ENCODE data around the gene KRT82.

KRT82 gene

GRCh38 chr12:52394836-52395405, 11.2 kb downstream of the KRT82 start:
- Histone ChIP-seq H3K79me2 (ENCODE audit: control insufficient read depth, insufficient read depth, low read length, poor library complexity) (no peaks in the 10 kb centered on the region), H4K8ac (ENCODE audit: low read depth, low read length) (no peak overlapping the region), H2BK120ac (ENCODE audit: insufficient read depth, low read length, poor library complexity) (no peak overlapping the region), H3K27ac (ENCODE audit: low read depth, low read length) (no peak overlapping the region), H2BK12ac (ENCODE audit: low read length) (no peak overlapping the region), H3K79me1 (ENCODE audit: low read length) (no peaks in the 10 kb centered on the region), H3K14ac (ENCODE audit: low read length) (no peak overlapping the region), H3K4ac (ENCODE audit: low read depth, low read length) (no peak overlapping the region), H3K36me3 (ENCODE audit: control insufficient read depth in 1 of 2, insufficient read depth in 2 of 2, low read length in 2 of 2) (no peaks in the 10 kb centered on the region), H3K9me3 (ENCODE audit: insufficient read depth, low read depth, low read length) (no peaks in the 10 kb centered on the region), H3K4me3 (ENCODE audit: low read depth, low read length) (no peak overlapping the region), H2AFZ (ENCODE audit: insufficient read depth, low read length, poor library complexity) (no peak overlapping the region), H3K27me3 (ENCODE audit: insufficient read depth, low read length) (no peaks in the 10 kb centered on the region), H2AK5ac (ENCODE audit: low read length) (no peak overlapping the region), H2BK5ac (ENCODE audit: low read depth, low read length, poor library complexity) (no peak overlapping the region), H3K4me1 (ENCODE audit: control insufficient read depth in 1 of 2, insufficient read depth in 2 of 2, low read length in 2 of 2) (peaks cover 0 to 5% of the 10 kb centered on the region in 2 experiments), H3K18ac (ENCODE audit: low read length) (no peak overlapping the region), H3K4me2 (ENCODE audit: low read length) (no peak overlapping the region), H4K12ac (ENCODE audit: low read depth, low read length) (no peak overlapping the region), H3K9ac (ENCODE audit: low read length) (no peak overlapping the region), H3K23ac (ENCODE audit: low read length) (no peak overlapping the region), H4K91ac (ENCODE audit: low read depth, low read length) (no peak overlapping the region)
- WGBS (ENCODE audit: extremely low coverage, insufficient coverage, insufficient read length), result no CpG with 5 or more reads among the region's 13 CpGs
- no peak for DNase-seq

- Histone ChIP-seq H2BK5ac (ENCODE audit: low read depth, low read length, poor library complexity) (no peak overlapping the region), H3K4me1 (ENCODE audit: control insufficient read depth in 1 of 2, insufficient read depth in 2 of 2, low read length in 2 of 2) (peaks cover 0 to 5% of the 10 kb centered on the region in 2 experiments), H2BK12ac (ENCODE audit: low read length) (no peak overlapping the region), H4K8ac (ENCODE audit: low read depth, low read length) (no peak overlapping the region), H2AK5ac (ENCODE audit: low read length) (no peak overlapping the region), H3K9me3 (ENCODE audit: insufficient read depth, low read depth, low read length) (no peaks in the 10 kb centered on the region), H3K18ac (ENCODE audit: low read length) (no peak overlapping the region), H3K9ac (ENCODE audit: low read length) (no peak overlapping the region), H3K27ac (ENCODE audit: low read depth, low read length) (no peak overlapping the region), H3K4me3 (ENCODE audit: low read depth, low read length) (no peak overlapping the region), H3K79me1 (ENCODE audit: low read length) (no peaks in the 10 kb centered on the region), H2AFZ (ENCODE audit: insufficient read depth, low read length, poor library complexity) (no peak overlapping the region), H3K36me3 (ENCODE audit: control insufficient read depth in 1 of 2, insufficient read depth in 2 of 2, low read length in 2 of 2) (no peaks in the 10 kb centered on the region), H3K79me2 (ENCODE audit: control insufficient read depth, insufficient read depth, low read length, poor library complexity) (no peaks in the 10 kb centered on the region), H3K4ac (ENCODE audit: low read depth, low read length) (no peak overlapping the region), H3K14ac (ENCODE audit: low read length) (no peak overlapping the region), H3K4me2 (ENCODE audit: low read length) (no peak overlapping the region), H3K27me3 (ENCODE audit: insufficient read depth, low read length) (no peaks in the 10 kb centered on the region), H2BK120ac (ENCODE audit: insufficient read depth, low read length, poor library complexity) (no peak overlapping the region), H4K12ac (ENCODE audit: low read depth, low read length) (no peak overlapping the region), H4K91ac (ENCODE audit: low read depth, low read length) (no peak overlapping the region), H3K23ac (ENCODE audit: low read length) (no peak overlapping the region)
- no CpG with 5 or more reads among the region's 7 CpGs for WGBS (ENCODE audit: extremely low coverage, insufficient coverage, insufficient read length)
- DNase-seq, result no peak
Observed at GRCh38 chr12:52392465-52393007, 13.6 kb downstream of the KRT82 start.

- Histone ChIP-seq H4K12ac (ENCODE audit: low read depth, low read length) (no peak overlapping the region), H3K18ac (ENCODE audit: low read length) (no peak overlapping the region), H2AFZ (ENCODE audit: insufficient read depth, low read length, poor library complexity) (no peak overlapping the region), H3K4me3 (ENCODE audit: low read depth, low read length) (no peak overlapping the region), H3K9me3 (ENCODE audit: insufficient read depth, low read depth, low read length) (no peaks in the 10 kb centered on the region), H3K4me2 (ENCODE audit: low read length) (no peak overlapping the region), H4K8ac (ENCODE audit: low read depth, low read length) (no peak overlapping the region), H3K9ac (ENCODE audit: low read length) (no peak overlapping the region), H3K79me2 (ENCODE audit: control insufficient read depth, insufficient read depth, low read length, poor library complexity) (no peaks in the 10 kb centered on the region), H2BK5ac (ENCODE audit: low read depth, low read length, poor library complexity) (no peak overlapping the region), H2AK5ac (ENCODE audit: low read length) (no peak overlapping the region), H2BK12ac (ENCODE audit: low read length) (no peak overlapping the region), H3K27ac (ENCODE audit: low read depth, low read length) (no peak overlapping the region), H4K91ac (ENCODE audit: low read depth, low read length) (no peak overlapping the region), H3K79me1 (ENCODE audit: low read length) (no peaks in the 10 kb centered on the region), H3K36me3 (ENCODE audit: control insufficient read depth in 1 of 2, insufficient read depth in 2 of 2, low read length in 2 of 2) (no peaks in the 10 kb centered on the region), H3K4me1 (ENCODE audit: control insufficient read depth in 1 of 2, insufficient read depth in 2 of 2, low read length in 2 of 2) (peaks cover 0 to 5% of the 10 kb centered on the region in 2 experiments), H3K27me3 (ENCODE audit: insufficient read depth, low read length) (no peaks in the 10 kb centered on the region), H2BK120ac (ENCODE audit: insufficient read depth, low read length, poor library complexity) (no peak overlapping the region), H3K23ac (ENCODE audit: low read length) (no peak overlapping the region), H3K4ac (ENCODE audit: low read depth, low read length) (no peak overlapping the region), H3K14ac (ENCODE audit: low read length) (no peak overlapping the region)
- WGBS (ENCODE audit: extremely low coverage, insufficient coverage, insufficient read length), result no CpG with 5 or more reads among the region's 4 CpGs
- DNase-seq, result no peak
Observed at GRCh38 chr12:52391618-52392002, 14.5 kb downstream of the KRT82 start.

DNA sequence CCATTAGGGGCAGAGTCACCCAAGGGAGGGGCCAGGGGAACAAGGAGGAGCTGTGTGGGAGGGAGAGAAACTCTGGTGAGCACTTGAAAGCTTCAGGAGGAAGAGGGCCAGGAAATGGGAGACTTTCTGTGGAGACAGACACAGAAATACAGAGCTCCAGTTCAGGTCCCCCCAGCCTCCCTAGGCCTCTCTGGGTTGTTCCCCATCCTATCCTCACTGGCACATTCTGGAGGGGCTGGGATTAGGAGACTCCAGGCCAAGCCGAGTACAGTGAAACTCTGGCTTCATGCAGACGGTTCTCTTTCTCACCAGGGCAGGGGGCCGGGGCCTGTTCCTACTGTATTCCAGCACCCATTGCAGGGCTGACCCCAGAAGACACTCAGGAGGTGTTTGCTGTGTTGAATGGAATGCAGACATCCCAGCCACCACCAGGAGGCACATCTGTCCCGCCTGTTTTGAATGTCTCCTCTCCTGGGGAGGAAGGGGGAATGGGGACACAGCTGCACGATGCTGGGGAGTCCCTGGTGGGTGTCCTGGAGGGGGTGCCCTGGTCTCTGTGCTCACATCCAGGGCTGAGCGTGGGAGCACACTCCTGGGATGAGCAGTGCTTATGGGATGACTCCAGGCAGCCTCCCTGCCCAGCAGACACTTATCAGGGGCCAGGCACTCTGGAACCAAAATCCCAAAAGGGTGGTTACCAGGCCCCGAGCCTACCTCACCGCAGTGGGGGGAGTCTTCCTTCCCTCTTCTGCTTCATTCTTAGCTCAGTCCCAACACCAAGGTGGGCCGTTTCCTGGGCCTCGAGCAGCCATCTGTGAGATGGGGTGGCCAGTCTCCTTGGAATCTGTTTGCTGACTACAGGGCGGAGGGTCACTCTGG, 15.2 kb downstream of the KRT82 start:
- Histone ChIP-seq H3K9me3 (ENCODE audit: insufficient read depth, low read depth, low read length) (no peaks in the 10 kb centered on the region), H2BK5ac (ENCODE audit: low read depth, low read length, poor library complexity) (no peak overlapping the region), H3K4me3 (ENCODE audit: low read depth, low read length) (no peak overlapping the region), H4K91ac (ENCODE audit: low read depth, low read length) (no peak overlapping the region), H3K79me2 (ENCODE audit: control insufficient read depth, insufficient read depth, low read length, poor library complexity) (no peaks in the 10 kb centered on the region), H3K9ac (ENCODE audit: low read length) (no peak overlapping the region), H2BK12ac (ENCODE audit: low read length) (no peak overlapping the region), H4K8ac (ENCODE audit: low read depth, low read length) (no peak overlapping the region), H2AK5ac (ENCODE audit: low read length) (no peak overlapping the region), H3K23ac (ENCODE audit: low read length) (no peak overlapping the region), H4K12ac (ENCODE audit: low read depth, low read length) (no peak overlapping the region), H3K27me3 (ENCODE audit: insufficient read depth, low read length) (no peaks in the 10 kb centered on the region), H3K18ac (ENCODE audit: low read length) (no peak overlapping the region), H2BK120ac (ENCODE audit: insufficient read depth, low read length, poor library complexity) (no peak overlapping the region), H3K14ac (ENCODE audit: low read length) (peak overlapping the region; percentile 42), H3K36me3 (ENCODE audit: control insufficient read depth in 1 of 2, insufficient read depth in 2 of 2, low read length in 2 of 2) (no peaks in the 10 kb centered on the region), H3K4me2 (ENCODE audit: low read length) (no peak overlapping the region), H3K4me1 (ENCODE audit: control insufficient read depth in 1 of 2, insufficient read depth in 2 of 2, low read length in 2 of 2) (peaks cover 0 to 5% of the 10 kb centered on the region in 2 experiments), H3K79me1 (ENCODE audit: low read length) (no peaks in the 10 kb centered on the region), H2AFZ (ENCODE audit: insufficient read depth, low read length, poor library complexity) (no peak overlapping the region), H3K27ac (ENCODE audit: low read depth, low read length) (no peak overlapping the region), H3K4ac (ENCODE audit: low read depth, low read length) (no peak overlapping the region)
- no CpG with 5 or more reads among the region's 11 CpGs for WGBS (ENCODE audit: extremely low coverage, insufficient coverage, insufficient read length)
- peak in 1 of 2 donors; percentile 48 for DNase-seq

Measured in trophoblast cell (in vitro differentiated cells and primary cell).